PFSK-1 (cell line): ENCODE measurements around the gene SLIT3.

Experiments
- FOXP2 ChIP-seq: optimal IDR thresholded peaks from 2 replicates; pipeline ENCODE3; 2011; ENCODE audit warnings: borderline replicate concordance, control low read depth, inconsistent platforms; ENCODE audit not compliant: insufficient read depth; ENCODE audit errors: extremely low read length, extremely low read depth
- POLR2AphosphoS5 ChIP-seq: IDR thresholded peaks from 2 replicates; pipeline ENCODE4 v1.6.1; 2012; ENCODE audit warnings: low read depth, mild to moderate bottlenecking, control low read depth, low read length, moderate library complexity
- REST ChIP-seq, 2 experiments: IDR thresholded peaks; 2 replicates each; pipeline versions ENCODE4 v1.6.1 to v1.8.0; 2011 to 2012; ENCODE audit warnings: low read depth in 2 of 2, low read length in 2 of 2, control low read depth in 1 of 2, inconsistent platforms in 1 of 2, mild to moderate bottlenecking in 1 of 2, moderate library complexity in 1 of 2; ENCODE audit not compliant: insufficient read depth in 1 of 2
- SIN3A ChIP-seq: IDR thresholded peaks from 2 replicates; pipeline ENCODE4 v1.6.1; 2012; ENCODE audit warnings: mild to moderate bottlenecking, low read length, moderate library complexity, borderline replicate concordance; ENCODE audit not compliant: insufficient read depth
- TAF1 ChIP-seq: IDR thresholded peaks from 2 replicates; pipeline ENCODE4 v1.6.1; 2012; ENCODE audit warnings: low read length, control low read depth, borderline replicate concordance; ENCODE audit not compliant: insufficient read depth

Gene SLIT3

GRCh38 chr5:168809218-168809617 lies 491.7 kb downstream of the SLIT3 start:
- no peak for TF ChIP-seq REST (IDR thresholded peaks at IDR 0.05; ENCODE audit: insufficient read depth in 1 of 2, low read depth in 2 of 2, low read length in 2 of 2)
- TF ChIP-seq POLR2AphosphoS5, result no peak

GRCh38 chr5:168808051-168808616 lies 492.8 kb downstream of the SLIT3 start:
- TF ChIP-seq POLR2AphosphoS5 (no peak), REST (IDR thresholded peaks at IDR 0.05; ENCODE audit: insufficient read depth in 1 of 2, low read depth in 2 of 2, low read length in 2 of 2) (no peak), TAF1 (no peak), SIN3A (no peak), FOXP2 (no peak)

GRCh38 chr5:168807287-168807686 lies 493.7 kb downstream of the SLIT3 start:
- TF ChIP-seq REST (IDR thresholded peaks at IDR 0.05; ENCODE audit: insufficient read depth in 1 of 2, low read depth in 2 of 2, low read length in 2 of 2), result no peak
- TF ChIP-seq TAF1, result no peak
- no peak for TF ChIP-seq POLR2AphosphoS5
- TF ChIP-seq FOXP2, result no peak
- TF ChIP-seq SIN3A, result no peak

GRCh38 chr5:168803541-168803940 lies 497.4 kb downstream of the SLIT3 start:
- no peak for TF ChIP-seq REST (IDR thresholded peaks at IDR 0.05; ENCODE audit: insufficient read depth in 1 of 2, low read depth in 2 of 2, low read length in 2 of 2)
- TF ChIP-seq SIN3A, result no peak

- TF ChIP-seq REST (IDR thresholded peaks at IDR 0.05; ENCODE audit: insufficient read depth in 1 of 2, low read depth in 2 of 2, low read length in 2 of 2), result no peak
- no peak for TF ChIP-seq POLR2AphosphoS5
- TF ChIP-seq FOXP2, result no peak
Measured at GRCh38 chr5:168802337-168802736, 498.6 kb downstream of the SLIT3 start.
